ENCODE measurements around the gene MICAL3.
"Not testable (repeated sequence)": the region's sequence is repeated elsewhere in the genome, so short reads cannot be mapped to it uniquely, and the experiment has no call there.

MICAL3 gene

GRCh38 chr22:18059094-18059417 is 34.7 kb upstream of the MICAL3 start:
- no peak for DNase-seq (ENCODE audit: low read depth in 2 of 2)

GRCh38 chr22:18058371-18059093 is 34.2 kb upstream of the MICAL3 start:
- no peak for DNase-seq (ENCODE audit: low read depth in 2 of 2)

GRCh38 chr22:18057568-18058209 is 33.3 kb upstream of the MICAL3 start:
- no peak for DNase-seq (ENCODE audit: low read depth in 2 of 2)

- no peak for DNase-seq (ENCODE audit: low read depth in 2 of 2)
Measured at GRCh38 chr22:18056807-18057474, 32.6 kb upstream of the MICAL3 start.

GRCh38 chr22:18056161-18056666 is 31.9 kb upstream of the MICAL3 start:
- DNase-seq (ENCODE audit: low read depth in 2 of 2) = no peak

- DNase-seq (ENCODE audit: low read depth in 2 of 2) = no peak
Measured at GRCh38 chr22:18055619-18056160, 31.3 kb upstream of the MICAL3 start.

- not testable (repeated sequence) for DNase-seq (ENCODE audit: low read depth in 2 of 2)
Measured at GRCh38 chr22:18053216-18053946, 29.0 kb upstream of the MICAL3 start.

GRCh38 chr22:18051113-18051512 is 26.8 kb upstream of the MICAL3 start:
- DNase-seq (ENCODE audit: low read depth in 2 of 2) = not testable (repeated sequence)

GRCh38 chr22:18050065-18050464 is 25.7 kb upstream of the MICAL3 start:
- DNase-seq (ENCODE audit: low read depth in 2 of 2) = no peak

- DNase-seq (ENCODE audit: low read depth in 2 of 2) = no peak
Measured at GRCh38 chr22:18048441-18048898, 24.1 kb upstream of the MICAL3 start.

- DNase-seq (ENCODE audit: low read depth in 2 of 2) = no peak
Measured at GRCh38 chr22:18048041-18048440, 23.7 kb upstream of the MICAL3 start.

GRCh38 chr22:18045794-18046193 is 21.4 kb upstream of the MICAL3 start:
- no peak for DNase-seq (ENCODE audit: low read depth in 2 of 2)

- no peak for DNase-seq (ENCODE audit: low read depth in 2 of 2)
Measured at GRCh38 chr22:18044548-18045271, 20.3 kb upstream of the MICAL3 start.

- no peak for DNase-seq (ENCODE audit: low read depth in 2 of 2)
Measured at GRCh38 chr22:18042685-18043084, 18.3 kb upstream of the MICAL3 start.

- not testable (repeated sequence) for DNase-seq (ENCODE audit: low read depth in 2 of 2)
Measured at GRCh38 chr22:18040898-18041297, 16.5 kb upstream of the MICAL3 start.

GRCh38 chr22:18035751-18036150 is 11.4 kb upstream of the MICAL3 start:
- DNase-seq (ENCODE audit: low read depth in 2 of 2) = no peak

- DNase-seq (ENCODE audit: low read depth in 2 of 2) = no peak
Measured at GRCh38 chr22:18034076-18034475, 9.7 kb upstream of the MICAL3 start.

GRCh38 chr22:18033204-18033998 is 9.0 kb upstream of the MICAL3 start:
- DNase-seq (ENCODE audit: low read depth in 2 of 2) = no peak

GRCh38 chr22:18032455-18033101 is 8.2 kb upstream of the MICAL3 start:
- no peak for DNase-seq (ENCODE audit: low read depth in 2 of 2)

All from stimulated activated CD8-positive, alpha-beta memory T cell treated with anti-CD3 and anti-CD28 coated beads, Interleukin-7, amount 100 ng/mL, for 4 hours (primary cell).